Upper lobe of left lung (tissue), 4 donors: ENCODE data around the gene KCNK2.

ENCODE experiments used
- POLR2A ChIP-seq, 4 donors: fragments of 450-650 bp; IDR thresholded peaks; one replicate each; pipeline ENCODE4 v1.5.1; 2016 to 2017; ENCODE audit warnings: antibody characterized with exemption in 4 of 4, mild to moderate bottlenecking in 2 of 4
- TF ChIP-seq, protein P1 (sequence below), 6 experiments: fragments of 450-650 bp in 4 of 6; fragments of 200-600 bp in 2 of 6; sonication (generic) in 2 of 6; IDR thresholded peaks; one replicate each; pipeline ENCODE4 v1.5.1; 2016 to 2019; ENCODE audit warnings: antibody characterized with exemption in 6 of 6

GRCh38 chr1:215109171-215109570 is 26.6 kb downstream of the KCNK2 start:
- no peak for TF ChIP-seq POLR2A (IDR thresholded peaks at IDR 0.05)
- TF ChIP-seq, protein P1, sequence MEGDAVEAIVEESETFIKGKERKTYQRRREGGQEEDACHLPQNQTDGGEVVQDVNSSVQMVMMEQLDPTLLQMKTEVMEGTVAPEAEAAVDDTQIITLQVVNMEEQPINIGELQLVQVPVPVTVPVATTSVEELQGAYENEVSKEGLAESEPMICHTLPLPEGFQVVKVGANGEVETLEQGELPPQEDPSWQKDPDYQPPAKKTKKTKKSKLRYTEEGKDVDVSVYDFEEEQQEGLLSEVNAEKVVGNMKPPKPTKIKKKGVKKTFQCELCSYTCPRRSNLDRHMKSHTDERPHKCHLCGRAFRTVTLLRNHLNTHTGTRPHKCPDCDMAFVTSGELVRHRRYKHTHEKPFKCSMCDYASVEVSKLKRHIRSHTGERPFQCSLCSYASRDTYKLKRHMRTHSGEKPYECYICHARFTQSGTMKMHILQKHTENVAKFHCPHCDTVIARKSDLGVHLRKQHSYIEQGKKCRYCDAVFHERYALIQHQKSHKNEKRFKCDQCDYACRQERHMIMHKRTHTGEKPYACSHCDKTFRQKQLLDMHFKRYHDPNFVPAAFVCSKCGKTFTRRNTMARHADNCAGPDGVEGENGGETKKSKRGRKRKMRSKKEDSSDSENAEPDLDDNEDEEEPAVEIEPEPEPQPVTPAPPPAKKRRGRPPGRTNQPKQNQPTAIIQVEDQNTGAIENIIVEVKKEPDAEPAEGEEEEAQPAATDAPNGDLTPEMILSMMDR (IDR thresholded peaks at IDR 0.05), result no peak
